H9 (cell line): Measurements from ENCODE around the gene SDK1. TPM values are rescaled to one million over a fixed set of nuclear protein-coding genes. Genes with fewer than 3 reads are reported as not detected.
A peak's percentile ranks its signal among the peaks of the same experiment; 100 is the strongest.

Experiments
- DNase-seq: peaks from one replicate; pipeline ENCODE4 v3.0.0-alpha.2; 2017
- H2AFZ ChIP-seq: one replicate; pipeline ENCODE4 v1.6.1; 2013; ENCODE audit warnings: mild to moderate bottlenecking, low read length, control low read depth, moderate library complexity
- H2AK5ac ChIP-seq: 2 replicates; pipeline ENCODE4 v1.6.1; 2013; ENCODE audit warnings: low read length, control low read depth, mixed read lengths; ENCODE audit not compliant: insufficient read length
- H2BK120ac ChIP-seq: one replicate; pipeline ENCODE4 v1.6.1; 2013; ENCODE audit warnings: low read depth, mild to moderate bottlenecking, low read length, control low read depth, inconsistent platforms; ENCODE audit not compliant: poor library complexity, severe bottlenecking
- H2BK12ac ChIP-seq: 2 replicates; pipeline ENCODE4 v1.6.1; 2013; ENCODE audit warnings: low read length, control low read depth, mixed read lengths, low read depth; ENCODE audit not compliant: insufficient read length
- H2BK15ac ChIP-seq: 2 replicates; pipeline ENCODE4 v1.6.1; 2013; ENCODE audit warnings: low read depth, low read length, control low read depth
- H2BK20ac ChIP-seq: one replicate; pipeline ENCODE4 v1.6.1; 2013; ENCODE audit warnings: low read depth, mild to moderate bottlenecking, low read length, control low read depth, inconsistent platforms; ENCODE audit not compliant: poor library complexity, severe bottlenecking
- H2BK5ac ChIP-seq: 2 replicates; pipeline ENCODE4 v1.6.1; 2013; ENCODE audit warnings: low read length, control low read depth, mixed read lengths; ENCODE audit not compliant: insufficient read length
- H3K14ac ChIP-seq: 2 replicates; pipeline ENCODE4 v1.6.1; 2013; ENCODE audit warnings: low read length, control low read depth; ENCODE audit not compliant: insufficient read depth
- H3K18ac ChIP-seq: 2 replicates; pipeline ENCODE4 v1.6.1; 2013; ENCODE audit warnings: low read depth, mild to moderate bottlenecking, mixed read lengths, low read length, control low read depth; ENCODE audit not compliant: insufficient read length
- H3K23ac ChIP-seq: 2 replicates; pipeline ENCODE4 v1.6.1; 2013; ENCODE audit warnings: low read length, control low read depth, mixed read lengths, low read depth; ENCODE audit not compliant: insufficient read length
- H3K23me2 ChIP-seq: 2 replicates; pipeline ENCODE4 v1.6.1; 2013; ENCODE audit warnings: low read depth, mild to moderate bottlenecking, mixed read lengths, low read length, control low read depth; ENCODE audit not compliant: insufficient read length, poor library complexity, severe bottlenecking
- H3K27ac ChIP-seq: 2 replicates; pipeline ENCODE4 v1.5.1; 2013; ENCODE audit warnings: low read length, control low read depth, mixed read lengths, low read depth; ENCODE audit not compliant: insufficient read length
- H3K27me3 ChIP-seq: 2 replicates; pipeline ENCODE4 v1.6.1; 2013; ENCODE audit warnings: low read length, control low read depth, inconsistent platforms; ENCODE audit not compliant: insufficient read depth
- H3K4ac ChIP-seq: 2 replicates; pipeline ENCODE4 v1.6.1; 2013; ENCODE audit warnings: low read depth, mild to moderate bottlenecking, control low read depth, inconsistent platforms, low read length, moderate library complexity
- H3K4me1 ChIP-seq: 2 replicates; pipeline ENCODE4 v1.6.1; 2013; ENCODE audit warnings: low read length, control low read depth, inconsistent platforms; ENCODE audit not compliant: insufficient read depth
- H3K4me2 ChIP-seq: 2 replicates; pipeline ENCODE4 v1.6.1; 2013; ENCODE audit warnings: low read length, control low read depth, mixed read lengths; ENCODE audit not compliant: insufficient read length, insufficient read depth
- H3K56ac ChIP-seq: 2 replicates; pipeline ENCODE4 v1.6.1; 2013; ENCODE audit warnings: low read depth, mild to moderate bottlenecking, mixed read lengths, low read length, control low read depth; ENCODE audit not compliant: insufficient read length
- H3K79me1 ChIP-seq: 2 replicates; pipeline ENCODE4 v1.6.1; 2013; ENCODE audit warnings: low read depth, mild to moderate bottlenecking, moderate library complexity, low read length, control low read depth, inconsistent platforms; ENCODE audit not compliant: insufficient read depth, poor library complexity, severe bottlenecking
- H3K79me2 ChIP-seq: 2 replicates; pipeline ENCODE4 v1.6.1; 2013; ENCODE audit warnings: low read length, control low read depth, inconsistent platforms; ENCODE audit not compliant: insufficient read depth
- H3K9ac ChIP-seq: 2 replicates; pipeline ENCODE4 v1.6.1; 2013; ENCODE audit warnings: low read length, control low read depth, mixed read lengths; ENCODE audit not compliant: insufficient read length; ENCODE audit errors: extremely low read depth
- H3K9me3 ChIP-seq: one replicate; pipeline ENCODE4 v1.6.1; 2013; ENCODE audit warnings: low read depth, low read length, inconsistent platforms; ENCODE audit not compliant: control insufficient read depth
- H3T11ph ChIP-seq: one replicate; pipeline ENCODE4 v1.6.1; 2013; ENCODE audit warnings: mild to moderate bottlenecking, low read length, control low read depth, inconsistent platforms
- H4K20me1 ChIP-seq: one replicate; pipeline ENCODE4 v1.6.1; 2013; ENCODE audit not compliant: control insufficient read depth, insufficient read length, insufficient read depth
- H4K5ac ChIP-seq: 2 replicates; pipeline ENCODE4 v1.6.1; 2013; ENCODE audit warnings: low read depth, mild to moderate bottlenecking, mixed read lengths, low read length, control low read depth; ENCODE audit not compliant: insufficient read length
- H4K8ac ChIP-seq: replicated peaks from 2 replicates; pipeline ENCODE4 v1.6.1; 2013; ENCODE audit warnings: low read length, control low read depth, mixed read lengths, low read depth; ENCODE audit not compliant: insufficient read length
- H4K91ac ChIP-seq: 2 replicates; pipeline ENCODE4 v1.6.1; 2013; ENCODE audit warnings: low read depth, mild to moderate bottlenecking, moderate library complexity, mixed read lengths, low read length, control low read depth; ENCODE audit not compliant: insufficient read length
- H3K27ac Mint-ChIP-seq, 3 experiments: 2 replicates in 2 of 3; 3 replicates in 1 of 3; pipeline ENCODE4 v1.8.0; 2020 to 2021; ENCODE audit warnings: mixed read lengths in 3 of 3, mild to moderate bottlenecking in 1 of 3, moderate library complexity in 1 of 3
- H3K27me3 Mint-ChIP-seq: 2 replicates; pipeline ENCODE4 v1.8.0; 2021; ENCODE audit warnings: low read depth, mild to moderate bottlenecking, moderate library complexity, mixed read lengths
- H3K36me3 Mint-ChIP-seq, 3 experiments: 2 replicates in 2 of 3; 3 replicates in 1 of 3; pipeline ENCODE4 v1.8.0; 2020 to 2021; ENCODE audit warnings: low read depth in 3 of 3, mixed read lengths in 3 of 3; ENCODE audit not compliant: insufficient read depth in 1 of 3
- H3K4me1 Mint-ChIP-seq, 2 experiments: 2 replicates each; pipeline ENCODE4 v1.8.0; 2020; ENCODE audit warnings: mixed read lengths in 2 of 2
- H3K4me3 Mint-ChIP-seq, 2 experiments: 2 replicates in 1 of 2; 3 replicates in 1 of 2; pipeline ENCODE4 v1.8.0; 2020 to 2021; ENCODE audit warnings: mild to moderate bottlenecking in 2 of 2, mixed read lengths in 2 of 2, moderate library complexity in 1 of 2
- H3K9me3 Mint-ChIP-seq, 2 experiments: 2 replicates in 1 of 2; 3 replicates in 1 of 2; pipeline ENCODE4 v1.8.0; 2020; ENCODE audit warnings: mild to moderate bottlenecking in 2 of 2, mixed read lengths in 2 of 2, moderate library complexity in 1 of 2
- WGBS: extraction: QIAGEN DNeasy Blood & Tissue Kit; methylation state at CpG from one replicate; pipeline ENCODE4 v1.1.7; 2013; ENCODE audit warnings: missing lambda C conversion rate, low lambda C conversion rate, mixed read lengths; ENCODE audit not compliant: insufficient read length; ENCODE audit errors: extremely low coverage; 5-methylcytosine and 5-hydroxymethylcytosine counted together
- total RNA-seq: library from RNA; stranded (reverse); gene quantifications from 2 replicates; pipeline ENCODE4 v1.2.1, GENCODE V29; 2021
- TF ChIP-seq, protein P1 (sequence below): fragments of 200-600 bp; sonication (generic); conservative IDR thresholded peaks from 3 replicates; pipeline ENCODE4 v1.8.0; 2021; ENCODE audit warnings: antibody characterized with exemption, mild to moderate bottlenecking

SDK1 gene
- total RNA-seq, 1 experiment from 2014 or later = 8.7 TPM

DNA sequence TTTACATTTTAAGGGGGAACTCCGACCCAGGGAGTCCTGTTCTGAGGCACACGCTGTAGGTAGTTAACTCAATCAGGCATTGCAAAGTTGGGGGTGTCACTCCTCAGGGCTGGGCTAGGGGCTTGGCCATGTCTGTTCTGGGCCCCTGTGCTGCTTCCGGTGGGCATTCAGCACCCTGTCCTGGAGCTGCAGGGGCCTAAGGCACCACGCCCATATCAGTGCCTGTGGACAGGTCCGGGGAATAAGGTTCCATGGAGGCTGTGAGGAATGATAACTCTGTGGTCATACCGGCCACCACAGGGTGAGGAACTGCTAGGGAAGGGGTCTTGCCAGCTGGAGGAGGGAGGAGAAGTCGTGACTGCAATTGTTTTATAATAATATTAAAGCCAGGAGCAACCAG lies 842.0 kb downstream of the SDK1 start:
- Histone ChIP-seq H2BK15ac (no peak overlapping the region), H3K27me3 (no peaks in the 10 kb centered on the region), H3T11ph (no peak overlapping the region), H3K14ac (no peak overlapping the region), H3K23me2 (no peaks in the 10 kb centered on the region), H3K18ac (no peak overlapping the region), H4K5ac (no peak overlapping the region), H3K9me3 (no peaks in the 10 kb centered on the region), H3K4me1 (no peaks in the 10 kb centered on the region; the same call in 1 of the 2 replicates), H2BK120ac (no peak overlapping the region), H2BK5ac (no peak overlapping the region), H3K27ac (no peak overlapping the region), H4K91ac (no peak overlapping the region), H4K8ac (no peak overlapping the region), H4K20me1 (no peaks in the 10 kb centered on the region), H3K23ac (no peak overlapping the region), H2BK20ac (no peak overlapping the region), H3K4me2 (no peak overlapping the region), H3K79me1 (no peaks in the 10 kb centered on the region), H2AFZ (no peak overlapping the region), H3K79me2 (no peaks in the 10 kb centered on the region), H3K4ac (no peak overlapping the region), H2BK12ac (no peak overlapping the region), H2AK5ac (no peak overlapping the region), H3K56ac (no peak overlapping the region), H3K9ac (no peak overlapping the region)
- Mint-ChIP-seq H3K36me3 (peaks cover 0 to 5% (median 5%) of the 10 kb centered on the region in 3 experiments; a peak in 3 of 7 replicates), H3K27ac (peak overlapping the region in 1 of 3 experiments; percentile 83; a peak in 1 of 7 replicates), H3K4me3 (no peak overlapping the region), H3K4me1 (peaks cover 31 to 52% of the 10 kb centered on the region in 2 experiments), H3K27me3 (peaks cover 6% of the 10 kb centered on the region), H3K9me3 (no peaks in the 10 kb centered on the region; a peak in 1 of 5 replicates)
- TF ChIP-seq, protein P1, sequence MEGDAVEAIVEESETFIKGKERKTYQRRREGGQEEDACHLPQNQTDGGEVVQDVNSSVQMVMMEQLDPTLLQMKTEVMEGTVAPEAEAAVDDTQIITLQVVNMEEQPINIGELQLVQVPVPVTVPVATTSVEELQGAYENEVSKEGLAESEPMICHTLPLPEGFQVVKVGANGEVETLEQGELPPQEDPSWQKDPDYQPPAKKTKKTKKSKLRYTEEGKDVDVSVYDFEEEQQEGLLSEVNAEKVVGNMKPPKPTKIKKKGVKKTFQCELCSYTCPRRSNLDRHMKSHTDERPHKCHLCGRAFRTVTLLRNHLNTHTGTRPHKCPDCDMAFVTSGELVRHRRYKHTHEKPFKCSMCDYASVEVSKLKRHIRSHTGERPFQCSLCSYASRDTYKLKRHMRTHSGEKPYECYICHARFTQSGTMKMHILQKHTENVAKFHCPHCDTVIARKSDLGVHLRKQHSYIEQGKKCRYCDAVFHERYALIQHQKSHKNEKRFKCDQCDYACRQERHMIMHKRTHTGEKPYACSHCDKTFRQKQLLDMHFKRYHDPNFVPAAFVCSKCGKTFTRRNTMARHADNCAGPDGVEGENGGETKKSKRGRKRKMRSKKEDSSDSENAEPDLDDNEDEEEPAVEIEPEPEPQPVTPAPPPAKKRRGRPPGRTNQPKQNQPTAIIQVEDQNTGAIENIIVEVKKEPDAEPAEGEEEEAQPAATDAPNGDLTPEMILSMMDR = no peak
- no peak for DNase-seq
- no CpG with 5 or more reads among the region's 7 CpGs for WGBS
